NCI-H1694 (cell line): ENCODE results near the gene GPX7.

Source experiments
- DNase-seq: peaks from one replicate; lab custom pipeline; 2025; lab: John Stamatoyannopoulos, UW

Gene GPX7

GRCh38 chr1:52629325-52629643, 27.1 kb downstream of the GPX7 start:
- no peak for DNase-seq

- DNase-seq = no peak
Measured at GRCh38 chr1:52629667-52630066, 27.5 kb downstream of the GPX7 start.

DNA sequence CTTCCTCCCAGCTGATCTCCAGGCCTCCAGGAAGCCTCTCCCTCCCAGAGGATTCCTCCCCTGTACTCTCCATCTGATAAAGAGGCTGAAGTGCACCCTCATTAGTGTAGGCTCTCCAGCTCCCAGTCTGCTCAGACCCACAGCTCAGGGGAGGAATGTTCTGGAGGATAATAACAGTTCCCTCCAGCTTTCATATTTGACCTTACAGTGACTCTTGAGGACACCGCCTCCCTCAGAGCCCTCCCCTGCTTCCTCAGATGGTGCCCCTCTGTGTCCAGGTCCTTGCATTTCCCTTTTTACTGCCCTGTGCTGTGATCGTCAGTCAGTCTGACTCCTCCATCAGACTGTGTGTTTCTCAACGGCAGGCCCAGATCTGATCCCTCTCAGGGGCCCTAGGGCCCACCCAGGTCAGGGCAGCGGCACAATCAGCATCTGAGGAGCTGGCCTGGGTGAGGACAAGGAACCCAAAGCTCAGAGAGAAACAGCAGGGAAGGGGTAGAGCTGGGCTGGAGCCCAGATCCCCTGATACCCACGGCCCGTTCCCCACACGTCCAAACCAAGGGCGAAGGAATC, 29.7 kb downstream of the GPX7 start:
- no peak for DNase-seq

- DNase-seq = no peak
Measured at GRCh38 chr1:52632732-52633290, 30.6 kb downstream of the GPX7 start, which contains the start of gene SHISAL2A. TSS of gene SHISAL2A (plus strand) at chr1:52633168. CDS start at chr1:52633494, 326 bp downstream.

GRCh38 chr1:52633291-52633754, 31.2 kb downstream of the GPX7 start:
- DNase-seq = no peak

DNA sequence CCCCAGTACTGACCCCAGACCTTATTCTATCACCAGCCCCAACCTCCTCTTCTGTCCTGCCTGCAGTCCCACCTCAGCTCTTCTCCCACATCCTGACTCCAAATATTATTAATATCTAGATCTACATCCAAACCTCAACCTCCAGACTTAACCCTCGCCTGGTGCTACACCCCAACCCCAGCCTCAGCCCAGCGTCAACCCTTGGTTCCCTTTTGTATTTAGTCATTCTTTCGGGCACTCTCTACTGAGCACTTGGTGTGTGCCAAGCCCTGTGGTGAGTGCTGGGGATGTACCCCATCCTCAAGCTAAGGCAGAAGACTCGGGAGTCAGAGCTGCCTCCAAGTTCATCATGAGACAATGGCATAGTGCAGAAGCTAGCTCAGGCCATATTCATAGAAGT, 31.9 kb downstream of the GPX7 start:
- no peak for DNase-seq

DNA sequence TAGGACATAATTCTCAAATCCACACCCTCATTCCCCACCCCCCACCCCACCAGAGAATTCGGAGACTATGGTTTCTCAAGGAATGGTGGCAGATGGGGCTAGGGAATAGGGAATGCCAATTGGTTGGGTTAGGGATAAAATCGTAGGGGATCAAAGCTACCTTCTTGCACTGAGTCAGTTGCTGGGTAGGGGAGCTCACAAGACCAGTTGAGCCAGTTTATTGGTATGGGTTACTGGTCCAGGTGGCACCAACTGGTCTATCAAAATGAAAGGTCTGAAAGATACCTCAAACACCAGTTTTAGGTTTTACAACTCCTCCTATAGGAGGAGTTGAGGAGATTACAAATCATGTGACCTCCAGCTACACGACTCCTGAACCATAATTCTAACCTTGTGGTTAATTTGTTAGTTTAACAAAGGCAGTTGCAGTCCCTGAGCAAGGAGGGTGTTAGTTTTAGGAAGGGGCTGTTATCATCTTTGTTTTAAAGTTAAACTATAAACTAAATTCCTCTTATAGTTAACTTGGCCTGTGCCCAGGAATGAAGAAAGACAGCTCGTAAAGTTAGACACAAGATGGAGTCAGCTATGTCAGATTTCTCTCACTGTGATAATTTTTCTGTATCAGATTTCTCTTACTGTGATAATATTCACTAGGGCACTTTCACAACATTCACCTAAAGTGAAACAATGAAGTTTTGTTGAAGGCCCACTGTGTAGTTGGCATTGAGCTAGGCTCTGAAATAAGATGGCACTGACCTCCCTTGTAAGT, 33.3 kb downstream of the GPX7 start:
- DNase-seq = no peak

- DNase-seq = no peak
Measured at GRCh38 chr1:52636721-52637695, 34.8 kb downstream of the GPX7 start.

- DNase-seq = no peak
Measured at GRCh38 chr1:52637946-52638345, 35.8 kb downstream of the GPX7 start.

- DNase-seq = peak; percentile 12
Measured at GRCh38 chr1:52640697-52641096, 38.5 kb downstream of the GPX7 start.

DNA sequence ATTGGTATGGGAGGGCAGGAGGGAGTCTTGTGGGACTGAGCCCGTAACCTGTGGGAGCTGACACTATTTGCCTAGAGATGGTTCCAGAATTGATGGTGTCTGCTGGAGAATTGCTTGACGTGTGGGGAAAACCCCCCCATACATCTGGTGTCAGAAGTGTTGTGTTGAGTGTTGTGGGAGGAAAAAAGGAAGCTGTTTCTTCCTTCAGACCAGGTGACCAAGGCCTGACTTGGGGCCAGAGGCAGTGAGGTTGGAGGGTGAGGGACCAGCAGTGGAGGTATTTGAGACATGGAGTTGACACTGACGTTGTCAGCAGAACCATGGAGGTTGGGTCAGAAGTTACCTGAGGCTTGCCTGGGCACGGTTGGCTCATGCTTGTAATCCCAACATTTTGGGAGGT, 39.1 kb downstream of the GPX7 start:
- DNase-seq = no peak

- DNase-seq = no peak
Measured at GRCh38 chr1:52645261-52645660, 43.1 kb downstream of the GPX7 start.

- DNase-seq = no peak
Measured at GRCh38 chr1:52651904-52652303, 49.7 kb downstream of the GPX7 start.

DNA sequence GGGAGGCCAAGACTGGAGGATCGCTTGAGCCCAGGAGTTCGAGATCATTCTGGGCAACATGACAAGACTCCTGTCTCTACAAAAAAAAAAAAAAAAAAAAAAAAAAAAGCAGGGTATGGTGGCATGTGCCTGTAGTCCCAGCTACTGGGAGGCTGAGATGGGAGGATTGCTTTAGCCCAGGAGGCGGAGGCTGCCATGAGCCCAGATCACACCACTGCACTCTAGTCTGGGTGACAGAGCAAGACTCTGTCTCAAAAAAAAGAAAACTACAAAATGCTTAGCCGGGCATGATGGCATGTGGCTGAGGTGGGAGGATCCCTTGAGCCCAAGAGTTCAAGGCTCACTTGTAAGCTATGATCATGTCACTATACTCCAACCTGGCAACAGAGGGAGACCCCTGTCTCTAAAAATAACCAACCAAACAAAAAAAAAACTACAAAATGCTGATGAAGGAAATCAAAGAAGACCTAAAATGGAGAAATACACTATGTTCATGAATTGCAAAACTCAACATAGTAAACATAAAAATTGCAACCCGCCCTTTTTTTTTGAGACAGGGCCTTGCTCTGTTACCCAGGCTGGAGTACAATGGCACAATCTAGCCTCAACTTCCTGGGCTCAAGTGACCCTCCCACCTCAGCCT, 51.2 kb downstream of the GPX7 start:
- DNase-seq = no peak

- DNase-seq = no peak
Measured at GRCh38 chr1:52654063-52654462, 51.9 kb downstream of the GPX7 start.

DNA sequence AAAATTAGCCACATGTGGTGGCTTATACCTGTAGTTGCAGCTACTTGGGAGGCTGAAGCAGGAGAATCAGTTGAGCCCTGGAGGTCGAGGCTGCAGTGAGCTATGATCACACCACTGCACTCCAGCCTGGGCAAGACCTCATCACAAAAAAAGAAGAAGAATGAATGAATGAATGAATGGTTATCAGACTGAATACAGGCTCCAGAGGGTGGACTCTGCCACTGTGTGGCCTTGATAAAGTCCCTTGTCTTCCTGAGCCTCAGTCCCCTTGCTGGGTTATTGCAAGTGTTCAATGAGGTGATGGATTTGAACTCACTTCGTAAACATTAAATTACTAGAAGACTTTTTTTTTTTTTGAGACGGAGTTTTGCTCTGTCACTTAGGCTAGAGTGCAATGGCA, 55.5 kb downstream of the GPX7 start:
- DNase-seq = no peak
